SH-SY5Y (cell line): ENCODE results near the gene ITGAX.

Experiments used
- GATA2 ChIP-seq: IDR thresholded peaks from 2 replicates; pipeline ENCODE4 v1.6.1; 2011; ENCODE audit warnings: mild to moderate bottlenecking, low read depth, low read length
- GATA3 ChIP-seq: IDR thresholded peaks from 2 replicates; pipeline ENCODE4 v1.6.1; 2011; ENCODE audit warnings: low read depth, mild to moderate bottlenecking, low read length, moderate library complexity

The ITGAX gene

DNA sequence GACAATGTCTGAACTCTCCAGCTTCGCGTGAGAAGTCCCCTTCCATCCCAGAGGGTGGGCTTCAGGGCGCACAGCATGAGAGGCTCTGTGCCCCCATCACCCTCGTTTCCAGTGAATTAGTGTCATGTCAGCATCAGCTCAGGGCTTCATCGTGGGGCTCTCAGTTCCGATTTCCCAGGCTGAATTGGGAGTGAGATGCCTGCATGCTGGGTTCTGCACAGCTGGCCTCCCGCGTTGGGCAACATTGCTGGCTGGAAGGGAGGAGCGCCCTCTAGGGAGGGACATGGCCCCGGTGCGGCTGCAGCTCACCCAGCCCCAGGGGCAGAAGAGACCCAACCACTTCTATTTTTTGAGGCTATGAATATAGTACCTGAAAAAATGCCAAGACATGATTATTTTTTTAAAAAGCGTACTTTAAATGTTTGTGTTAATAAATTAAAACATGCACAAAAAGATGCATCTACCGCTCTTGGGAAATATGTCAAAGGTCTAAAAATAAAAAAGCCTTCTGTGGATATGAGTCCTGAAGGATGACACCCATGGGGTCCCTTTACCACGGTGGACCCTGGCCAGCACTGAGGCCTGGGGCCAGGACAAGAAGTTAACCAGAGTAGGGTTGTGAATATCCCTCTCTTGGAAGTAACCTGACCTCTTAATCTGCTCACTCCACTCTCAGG is 27.6 kb downstream of the ITGAX start:
- TF ChIP-seq GATA2 (no peak), GATA3 (no peak)

DNA sequence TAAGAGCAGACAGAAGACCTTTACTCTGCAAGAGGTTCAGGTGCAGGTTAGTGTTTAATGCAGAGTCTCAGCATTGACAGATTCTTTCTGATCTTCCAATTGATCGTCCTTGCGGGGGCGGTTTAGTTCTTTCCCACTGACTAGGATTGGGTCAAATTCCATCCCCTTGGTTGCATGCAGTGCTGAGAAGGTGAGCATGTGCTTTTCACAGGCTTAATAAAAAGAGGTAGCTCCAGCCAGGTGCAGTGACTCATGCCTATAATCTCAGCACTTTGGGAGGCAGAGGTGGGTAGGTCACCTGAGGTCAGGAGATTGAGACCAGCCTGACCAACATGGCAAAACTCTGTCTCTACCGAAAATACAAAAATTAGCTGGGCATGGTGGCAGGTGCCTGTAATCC is 30.7 kb downstream of the ITGAX start:
- no peak for TF ChIP-seq GATA3
- TF ChIP-seq GATA2, result no peak

DNA sequence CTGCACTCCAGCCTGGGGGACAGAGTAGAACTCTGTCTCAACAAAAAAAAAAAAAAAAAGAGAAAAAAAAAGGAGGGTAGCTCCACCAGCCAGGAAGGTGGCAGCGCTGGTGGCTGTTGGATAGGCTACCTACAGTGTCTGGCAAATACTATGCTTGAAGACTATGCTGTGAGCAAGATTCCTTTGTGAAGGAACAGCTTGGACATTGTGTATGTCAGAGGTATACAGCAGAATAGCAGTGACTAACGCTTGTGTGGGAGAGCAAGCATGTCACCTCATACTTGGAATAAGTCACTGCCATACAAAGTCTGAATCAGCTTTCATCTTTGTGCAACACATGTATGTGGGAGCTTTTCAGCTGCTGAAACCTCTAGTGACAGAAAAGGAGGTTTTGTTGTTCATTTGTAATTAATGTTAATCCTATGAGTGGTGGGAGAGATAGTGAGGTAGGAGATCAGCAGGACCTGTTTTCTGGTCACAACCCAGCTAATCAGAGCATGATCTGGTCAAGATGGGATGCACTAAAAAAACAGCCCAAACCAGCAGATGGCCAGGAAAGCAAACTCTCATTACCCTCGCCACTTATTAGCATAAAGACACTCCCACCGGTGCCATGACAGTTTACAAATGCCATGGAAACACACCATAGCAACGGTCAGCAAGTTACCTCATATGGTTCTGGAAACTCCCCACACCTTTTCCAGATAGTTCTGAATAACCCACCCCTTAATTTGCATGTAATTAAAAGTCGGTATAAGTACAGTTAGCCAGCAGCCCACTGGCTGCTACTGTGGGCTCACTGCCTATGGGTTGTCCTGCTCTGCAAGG is 31.4 kb downstream of the ITGAX start:
- TF ChIP-seq GATA3, result no peak
- TF ChIP-seq GATA2, result no peak

DNA sequence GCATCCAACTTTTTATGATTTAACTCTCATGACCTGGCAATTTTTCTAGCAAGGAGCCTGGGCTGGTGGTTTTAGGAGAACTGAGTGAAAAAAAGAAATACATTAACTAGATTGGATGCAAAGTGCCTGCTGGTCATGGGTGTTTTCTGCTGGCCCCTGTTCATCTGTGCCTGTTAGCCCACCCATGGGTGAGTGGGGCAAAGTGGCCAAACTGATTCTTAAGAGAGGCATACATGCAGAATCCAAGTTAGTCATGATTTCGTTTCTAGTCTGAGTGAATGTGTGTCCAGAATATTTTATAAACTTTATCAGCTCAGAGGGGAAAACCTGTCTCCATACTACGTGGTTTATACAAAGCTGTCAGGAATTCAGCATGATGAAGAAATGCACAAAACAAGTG is 33.6 kb downstream of the ITGAX start:
- TF ChIP-seq GATA3 (no peak), GATA2 (no peak)

DNA sequence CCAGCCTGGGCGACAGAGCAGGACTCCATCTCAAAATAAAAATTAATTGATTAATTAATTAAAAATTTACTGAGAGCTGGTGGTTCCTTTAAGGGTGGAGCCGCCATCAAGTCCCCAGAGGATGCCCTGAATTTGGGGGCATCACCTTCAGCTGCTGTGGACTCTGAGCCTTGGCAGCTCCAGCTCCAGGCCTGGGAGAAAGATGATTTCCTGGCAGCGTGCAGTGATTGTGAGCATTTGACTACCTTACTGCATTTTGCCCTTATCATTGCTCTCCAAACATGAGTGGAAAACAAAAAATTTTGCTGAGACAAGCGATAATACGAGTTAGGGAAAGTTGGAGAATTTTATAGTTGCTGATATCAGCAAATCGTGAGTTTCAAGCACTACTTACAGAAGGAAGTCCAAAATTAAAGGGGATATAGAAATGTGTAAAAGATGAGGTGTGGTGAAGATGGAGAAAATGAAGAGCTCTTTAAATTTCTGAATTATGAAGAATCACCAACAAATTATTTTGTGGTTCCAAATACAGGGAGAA is 35.6 kb downstream of the ITGAX start:
- TF ChIP-seq GATA2 (no peak), GATA3 (no peak)

DNA sequence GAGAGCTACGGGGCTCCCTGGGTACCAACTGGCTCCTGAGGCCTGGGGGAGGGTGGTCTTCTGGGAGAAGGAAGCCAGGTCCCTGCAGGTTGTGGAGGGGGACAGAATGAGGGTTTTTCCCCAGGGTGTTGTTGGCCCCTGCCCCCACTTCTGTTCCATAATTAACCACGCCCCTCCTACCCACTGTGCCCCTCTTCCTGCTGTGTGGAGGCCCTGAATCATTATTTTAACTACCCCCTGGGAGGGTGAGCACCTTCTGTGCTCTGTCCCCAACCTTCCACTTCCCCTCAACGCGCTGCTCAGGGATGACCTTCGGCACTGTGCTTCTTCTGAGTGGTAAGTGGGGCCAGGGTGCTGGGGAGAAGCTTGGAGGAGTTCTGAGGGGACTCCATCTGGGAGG is 38.1 kb downstream of the ITGAX start, which contains the start of gene ITGAD:
ITGAD (plus strand) TSS at position 280 of the 400 bp plus-strand sequence; CDS start at position 306, 26 bp downstream.
- TF ChIP-seq GATA3, result no peak
- no peak for TF ChIP-seq GATA2

DNA sequence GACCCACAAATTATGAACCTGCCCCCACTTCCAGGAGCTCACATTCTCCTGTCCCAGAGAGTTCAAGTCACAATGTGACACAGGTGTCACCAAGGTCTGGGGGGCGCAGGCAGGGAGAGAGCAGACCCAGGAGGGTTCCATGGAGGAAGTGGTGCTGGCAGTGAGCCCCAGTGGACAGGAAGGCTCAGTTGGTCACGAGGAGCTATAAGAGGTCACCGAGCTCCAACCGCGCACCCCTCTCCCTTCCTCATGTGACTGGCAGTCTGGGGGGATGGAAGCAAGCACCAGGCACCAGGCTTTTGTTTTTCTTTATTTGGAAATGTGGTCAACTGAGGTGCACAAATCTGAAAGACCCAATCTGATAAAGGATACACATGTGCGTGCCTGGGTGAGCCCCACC is 40.7 kb downstream of the ITGAX start:
- no peak for TF ChIP-seq GATA2

DNA sequence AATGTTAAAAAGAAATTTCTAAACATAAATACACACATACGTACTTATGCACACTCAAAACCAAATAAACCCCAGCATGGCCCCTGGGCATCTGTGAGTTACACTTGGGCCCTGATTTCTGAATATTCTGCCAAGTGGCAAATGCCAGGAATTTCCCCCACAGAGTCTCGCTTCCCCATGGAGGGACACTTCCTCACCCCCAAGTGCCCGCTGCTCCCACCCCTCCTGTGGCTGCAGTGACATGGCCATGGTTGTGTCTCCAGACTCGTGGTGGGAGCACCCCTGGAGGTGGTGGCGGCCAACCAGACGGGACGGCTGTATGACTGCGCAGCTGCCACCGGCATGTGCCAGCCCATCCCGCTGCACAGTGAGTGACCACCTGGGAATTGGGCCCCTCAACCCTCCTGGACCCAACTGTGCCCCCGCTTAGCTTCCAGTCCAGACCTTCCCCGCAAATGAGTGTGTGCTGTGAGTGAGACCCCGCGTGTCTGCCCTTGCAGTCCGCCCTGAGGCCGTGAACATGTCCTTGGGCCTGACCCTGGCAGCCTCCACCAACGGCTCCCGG is 42.2 kb downstream of the ITGAX start:
- TF ChIP-seq GATA2 (no peak), GATA3 (no peak)

DNA sequence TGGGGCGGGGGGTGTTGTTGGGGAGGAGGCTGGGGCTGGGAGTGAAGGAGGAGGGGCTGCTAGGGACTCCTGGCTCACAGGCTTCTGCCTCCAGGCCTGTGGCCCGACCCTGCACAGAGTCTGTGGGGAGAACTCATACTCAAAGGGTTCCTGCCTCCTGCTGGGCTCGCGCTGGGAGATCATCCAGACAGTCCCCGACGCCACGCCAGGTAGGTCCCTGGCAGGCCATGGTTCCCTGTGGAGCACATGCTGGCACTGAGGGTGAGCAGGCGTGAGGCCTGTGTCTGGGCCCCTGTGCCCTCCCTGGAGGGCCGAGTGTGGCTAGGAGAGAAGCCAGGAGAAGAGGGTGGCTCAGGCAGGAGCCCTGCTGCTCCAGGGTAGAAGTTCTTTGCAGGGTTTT is 42.7 kb downstream of the ITGAX start:
- TF ChIP-seq GATA3 (no peak), GATA2 (no peak)

DNA sequence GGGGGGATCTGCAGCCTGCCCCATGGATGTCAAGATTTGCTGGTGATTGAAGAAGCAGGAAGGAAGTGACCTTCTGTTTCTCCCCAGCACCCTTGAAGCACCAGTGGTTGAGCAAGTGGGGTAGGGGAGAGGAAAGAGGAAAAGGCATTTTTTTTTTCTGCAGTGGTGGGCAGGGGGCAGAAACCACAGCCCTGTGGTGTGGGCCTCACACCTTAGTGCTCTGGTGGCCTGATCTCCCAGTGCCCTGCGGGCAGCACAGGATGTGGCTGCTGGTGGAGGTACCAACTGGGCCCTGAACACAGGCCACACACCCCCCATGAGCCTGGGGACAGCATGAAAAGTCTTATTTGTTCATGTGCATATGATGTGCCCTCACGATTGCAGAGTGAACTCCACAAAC is 45.2 kb downstream of the ITGAX start:
- TF ChIP-seq GATA2, result no peak

DNA sequence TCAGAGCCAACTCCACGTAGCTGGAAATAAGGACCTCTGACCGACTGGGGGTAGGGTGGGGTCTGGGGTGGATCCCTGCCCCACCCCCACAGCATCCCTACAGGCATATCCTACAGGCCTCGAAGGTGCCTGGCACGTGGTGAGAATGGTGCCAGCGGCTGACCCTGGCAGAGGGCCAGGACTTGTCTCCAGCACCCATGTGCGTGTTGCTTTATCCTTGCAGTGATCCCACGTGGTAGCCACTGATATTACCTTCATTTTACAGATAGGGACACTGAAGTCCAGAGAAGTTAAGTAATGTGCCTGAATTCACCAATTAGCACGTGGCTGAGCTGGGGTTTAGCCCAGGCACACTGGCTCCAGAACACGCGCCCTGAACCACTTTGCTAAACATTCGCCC is 46.5 kb downstream of the ITGAX start:
- TF ChIP-seq GATA3, result no peak
- no peak for TF ChIP-seq GATA2

DNA sequence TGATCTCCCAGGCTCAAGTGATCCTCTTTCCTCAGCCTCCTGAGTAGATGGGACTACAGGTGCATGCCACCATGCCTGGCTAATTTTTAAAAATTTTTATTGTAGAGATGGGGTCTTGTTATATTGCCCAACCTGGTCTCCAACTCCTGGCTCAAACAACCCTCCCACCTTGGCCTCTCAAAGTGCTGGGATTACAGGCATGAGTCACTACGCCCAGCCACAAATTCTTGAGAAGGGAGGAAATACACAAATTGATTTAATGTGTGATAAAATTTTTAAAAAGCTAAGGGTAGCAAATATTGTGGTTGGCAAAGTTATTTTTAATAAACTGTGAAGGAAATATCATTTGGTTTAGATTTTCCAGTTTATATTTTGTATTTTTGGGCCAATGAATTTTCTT is 47.7 kb downstream of the ITGAX start:
- no peak for TF ChIP-seq GATA2
- TF ChIP-seq GATA3, result no peak

DNA sequence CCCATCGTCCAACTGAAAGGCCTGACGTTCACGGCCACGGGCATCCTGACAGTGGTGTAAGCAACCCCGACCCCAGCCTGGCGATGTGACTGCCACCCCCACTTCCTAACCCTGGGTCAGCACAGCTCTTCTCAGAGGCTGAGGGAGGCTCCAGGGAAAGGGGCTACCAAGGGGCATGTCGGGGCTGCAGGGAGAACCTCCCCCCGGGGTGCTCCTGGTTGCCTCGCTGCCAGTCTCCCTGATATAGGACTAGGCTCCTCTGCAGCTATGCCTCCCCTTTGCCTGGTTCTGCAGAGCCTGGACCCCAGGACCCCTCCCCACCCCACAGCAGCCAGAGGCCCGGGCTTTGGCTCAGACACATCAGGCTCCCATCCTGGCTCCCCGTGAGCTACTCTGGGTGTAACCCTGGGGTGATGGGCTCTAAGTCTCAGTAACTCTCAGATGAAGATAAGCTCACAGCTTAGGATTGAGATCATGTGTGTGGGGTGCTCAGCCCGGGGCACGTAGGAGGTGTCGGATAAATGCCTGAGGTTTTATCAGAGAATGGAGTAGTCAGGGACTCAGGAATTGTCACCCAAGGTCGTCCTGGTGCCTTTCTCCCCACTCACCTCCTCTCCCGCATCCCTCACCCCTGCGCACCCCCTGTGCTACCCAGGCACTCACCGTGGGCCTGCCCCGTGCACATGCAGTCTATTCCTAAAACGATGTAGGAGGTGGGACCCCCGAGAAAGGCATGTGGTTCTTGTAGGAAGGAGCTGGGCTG is 48.8 kb downstream of the ITGAX start:
- TF ChIP-seq GATA3 (no peak), GATA2 (no peak)

DNA sequence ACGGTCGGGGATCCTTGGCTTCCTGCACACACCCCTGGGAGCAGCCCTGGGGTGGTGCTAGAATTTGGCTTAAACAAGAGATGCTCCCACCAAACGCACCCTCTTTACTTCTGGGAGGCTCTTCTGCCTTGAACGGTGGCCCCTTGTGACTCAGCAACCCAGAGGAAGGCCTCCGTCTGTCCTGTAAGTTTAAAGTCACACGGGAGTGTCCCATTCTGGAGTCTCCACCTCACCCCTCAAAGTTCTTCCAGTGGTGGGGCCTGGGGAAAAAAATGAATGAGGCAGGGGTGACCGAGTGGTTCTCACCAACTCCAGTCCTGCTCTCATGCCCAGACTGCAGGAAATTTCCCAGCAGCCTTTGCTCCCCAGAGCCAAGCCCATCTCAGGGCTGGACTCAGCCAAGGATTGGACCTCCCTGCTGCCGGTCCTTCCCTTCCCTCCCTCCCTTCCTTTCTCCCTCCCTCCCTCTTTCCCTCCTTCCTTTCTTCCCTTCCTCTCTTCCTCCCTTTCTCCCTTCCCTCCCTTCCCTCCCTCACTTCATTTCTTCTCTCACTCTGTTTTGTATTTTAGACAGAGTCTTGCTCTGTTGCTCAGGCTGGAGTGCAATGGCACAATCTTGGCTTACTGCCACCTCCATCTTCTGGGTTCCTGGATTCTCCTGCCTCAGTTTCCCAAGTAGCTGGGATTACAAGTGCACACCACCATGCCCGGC is 49.5 kb downstream of the ITGAX start:
- TF ChIP-seq GATA3, result no peak
- no peak for TF ChIP-seq GATA2
